Activated naive CD4-positive, alpha-beta T cell treated with anti-CD3 and anti-CD28 coated beads for 36 hours (primary cell): ENCODE measurements around the gene SPON1. TPM values are rescaled to one million over a fixed set of nuclear protein-coding genes. Genes with fewer than 3 reads are reported as not detected.
A peak's percentile ranks its signal among the peaks of the same experiment; 100 is the strongest.

Source experiments
- CTCF ChIA-PET: fragments of 350-600 bp; sonication (Branson Sonifier 250); formaldehyde crosslinking; loops from one replicate; lab custom pipeline; 2021; ENCODE audit warnings: antibody characterized with exemption; lab: Charles Lee
- DNase-seq: peaks from one replicate; pipeline ENCODE4 v3.0.0-alpha.2; 2020
- H3K27ac Mint-ChIP-seq: one replicate; pipeline ENCODE4 v1.8.0; 2021; ENCODE audit warnings: mild to moderate bottlenecking, mixed read lengths
- H3K27me3 Mint-ChIP-seq: one replicate; pipeline ENCODE4 v1.8.0; 2021; ENCODE audit warnings: low read depth, mixed read lengths
- H3K36me3 Mint-ChIP-seq: one replicate; pipeline ENCODE4 v1.8.0; 2021; ENCODE audit warnings: low read depth, mixed read lengths
- H3K4me1 Mint-ChIP-seq: one replicate; pipeline ENCODE4 v1.8.0; 2021; ENCODE audit warnings: low read depth, mixed read lengths
- H3K4me3 Mint-ChIP-seq: one replicate; pipeline ENCODE4 v1.8.0; 2021; ENCODE audit warnings: mild to moderate bottlenecking, moderate library complexity, mixed read lengths
- H3K9me3 Mint-ChIP-seq: one replicate; pipeline ENCODE4 v1.8.0; 2021; ENCODE audit warnings: mixed read lengths
- intact Hi-C: fragments of 100-400 bp; cut with micrococcal nuclease; formaldehyde crosslinking; loops from one replicate; pipeline ENCODE4 v1.15.1; 2023
- total RNA-seq, 2 experiments: library from RNA; stranded (reverse); gene quantifications; one replicate each; pipeline ENCODE4 v1.2.3, GENCODE V29; 2021

The SPON1 gene
- total RNA-seq, 2 experiments from 2014 or later: 0.24 to 0.25 TPM

DNA sequence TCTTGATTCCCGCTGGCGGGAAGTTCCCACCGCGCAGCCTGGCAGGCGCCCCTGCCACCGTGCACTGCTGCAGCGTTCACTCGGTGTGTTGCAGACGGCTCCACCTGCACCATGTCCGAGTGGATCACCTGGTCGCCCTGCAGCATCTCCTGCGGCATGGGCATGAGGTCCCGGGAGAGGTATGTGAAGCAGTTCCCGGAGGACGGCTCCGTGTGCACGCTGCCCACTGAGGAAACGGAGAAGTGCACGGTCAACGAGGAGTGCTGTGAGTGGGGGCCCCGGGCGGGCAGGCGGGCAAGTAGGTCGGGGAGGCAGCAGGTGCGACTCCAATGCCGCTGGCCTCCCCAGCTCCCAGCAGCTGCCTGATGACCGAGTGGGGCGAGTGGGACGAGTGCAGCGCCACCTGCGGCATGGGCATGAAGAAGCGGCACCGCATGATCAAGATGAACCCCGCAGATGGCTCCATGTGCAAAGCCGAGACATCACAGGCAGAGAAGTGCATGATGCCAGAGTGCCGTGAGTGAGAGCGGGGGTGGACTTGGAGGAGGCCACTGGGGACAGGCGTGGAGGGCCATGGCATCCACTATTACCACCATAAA is 296.8 kb downstream of the SPON1 start:
- CTCF ChIA-PET: interaction anchor here (1.0 kb wide), 1 partner anchor 9 kb away, joined by 4 read pairs; no protein-coding TSS in a partner anchor
- no peak overlapping the region for H3K4me3 Mint-ChIP-seq
- no peaks in the 10 kb centered on the region for H3K27me3 Mint-ChIP-seq
- no peak for DNase-seq
- H3K36me3 Mint-ChIP-seq: peaks cover 2% of the 10 kb centered on the region
- intact Hi-C loops: loop anchor here (5.0 kb wide), 1 partner anchor 158 kb away; no protein-coding TSS in a partner anchor
- no peak overlapping the region for H3K27ac Mint-ChIP-seq
- H3K4me1 Mint-ChIP-seq: no peaks in the 10 kb centered on the region
- peaks cover 3% of the 10 kb centered on the region for H3K9me3 Mint-ChIP-seq

DNA sequence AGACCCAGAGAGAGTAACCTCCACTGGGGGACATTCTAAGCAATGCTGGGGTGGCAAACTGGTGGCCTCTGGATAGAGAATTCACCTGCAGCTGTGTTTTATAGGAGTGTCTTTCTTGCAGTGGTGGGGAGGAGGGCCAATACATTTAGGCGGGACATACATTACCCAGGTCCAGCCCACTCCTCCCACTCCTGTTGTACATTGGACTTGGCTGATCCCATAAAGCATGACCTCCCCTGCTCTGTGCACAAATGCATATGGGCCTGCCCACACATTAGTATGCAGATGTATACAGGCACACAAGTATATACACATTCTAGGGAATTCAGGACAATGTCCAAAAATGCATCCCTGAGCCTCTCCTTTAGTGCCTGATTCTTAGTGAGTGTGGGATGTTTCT is 297.4 kb downstream of the SPON1 start:
- CTCF ChIA-PET: no interaction called here
- peaks cover 5% of the 10 kb centered on the region for H3K36me3 Mint-ChIP-seq
- intact Hi-C loops: loop anchor here (5.0 kb wide), 1 partner anchor 157 kb away; no protein-coding TSS in a partner anchor
- no peak for DNase-seq
- H3K27me3 Mint-ChIP-seq: no peaks in the 10 kb centered on the region
- H3K4me3 Mint-ChIP-seq: no peak overlapping the region
- H3K4me1 Mint-ChIP-seq: no peaks in the 10 kb centered on the region
- no peak overlapping the region for H3K27ac Mint-ChIP-seq
- H3K9me3 Mint-ChIP-seq: peaks cover 3% of the 10 kb centered on the region

DNA sequence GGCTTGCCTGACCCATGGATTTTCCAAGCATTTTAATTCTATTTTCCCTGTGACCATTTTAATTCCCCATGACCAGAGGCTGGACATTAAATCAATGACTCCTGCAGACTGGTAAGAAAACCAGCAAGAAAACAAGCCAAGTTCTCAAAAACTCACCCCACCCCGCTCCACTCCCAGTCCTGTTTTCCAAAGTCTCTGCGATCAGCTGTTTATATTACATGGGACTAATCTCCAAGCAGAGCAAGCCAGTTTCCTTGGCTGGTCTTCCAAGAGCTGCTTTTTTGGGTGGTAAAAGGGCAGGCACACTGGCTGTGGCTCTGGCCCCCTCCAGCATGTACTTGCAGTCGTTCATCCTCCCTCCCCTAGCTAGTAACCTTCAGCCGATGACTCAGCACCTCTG is 298.5 kb downstream of the SPON1 start:
- Mint-ChIP-seq H3K9me3 (peaks cover 6% of the 10 kb centered on the region), H3K27ac (no peak overlapping the region), H3K27me3 (no peaks in the 10 kb centered on the region), H3K4me3 (no peak overlapping the region), H3K36me3 (peaks cover 15% of the 10 kb centered on the region), H3K4me1 (no peaks in the 10 kb centered on the region)
- no peak for DNase-seq
- intact Hi-C loops: no loop called here
- CTCF ChIA-PET: interaction anchor here (0.8 kb wide), 1 partner anchor 9 kb away, joined by 4 read pairs; no protein-coding TSS in a partner anchor

DNA sequence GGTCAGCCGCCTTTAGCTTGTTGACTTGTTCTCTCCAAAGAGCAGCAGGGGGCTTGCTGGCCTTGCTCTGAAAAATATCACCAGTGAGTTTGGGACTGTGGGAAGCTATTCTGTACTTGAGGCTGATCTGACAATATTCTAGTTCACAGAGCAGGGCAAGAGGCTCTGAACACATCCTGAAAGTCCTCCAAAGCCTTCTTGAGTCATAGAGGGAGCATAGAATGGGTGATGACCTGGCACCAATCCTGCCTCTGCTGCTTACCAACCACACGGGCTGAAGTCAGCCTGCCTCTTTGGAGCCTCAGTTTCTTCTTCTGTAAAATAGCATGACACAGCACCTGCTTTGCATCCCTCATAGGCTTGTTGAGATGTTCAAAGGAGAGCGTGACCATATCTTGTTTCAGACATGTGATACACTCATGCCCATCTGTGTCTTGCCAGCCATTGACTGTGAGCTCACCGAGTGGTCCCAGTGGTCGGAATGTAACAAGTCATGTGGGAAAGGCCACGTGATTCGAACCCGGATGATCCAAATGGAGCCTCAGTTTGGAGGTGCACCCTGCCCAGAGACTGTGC is 299.8 kb downstream of the SPON1 start:
- DNase-seq: no peak
- Mint-ChIP-seq H3K27ac (no peak overlapping the region), H3K9me3 (peaks cover 6% of the 10 kb centered on the region), H3K27me3 (no peaks in the 10 kb centered on the region), H3K4me1 (no peaks in the 10 kb centered on the region), H3K4me3 (no peak overlapping the region), H3K36me3 (peaks cover 17% of the 10 kb centered on the region)
- intact Hi-C loops: no loop called here
- CTCF ChIA-PET: interaction anchor here (1.0 kb wide), 1 partner anchor 14 kb away, joined by 3 read pairs; no protein-coding TSS in a partner anchor

DNA sequence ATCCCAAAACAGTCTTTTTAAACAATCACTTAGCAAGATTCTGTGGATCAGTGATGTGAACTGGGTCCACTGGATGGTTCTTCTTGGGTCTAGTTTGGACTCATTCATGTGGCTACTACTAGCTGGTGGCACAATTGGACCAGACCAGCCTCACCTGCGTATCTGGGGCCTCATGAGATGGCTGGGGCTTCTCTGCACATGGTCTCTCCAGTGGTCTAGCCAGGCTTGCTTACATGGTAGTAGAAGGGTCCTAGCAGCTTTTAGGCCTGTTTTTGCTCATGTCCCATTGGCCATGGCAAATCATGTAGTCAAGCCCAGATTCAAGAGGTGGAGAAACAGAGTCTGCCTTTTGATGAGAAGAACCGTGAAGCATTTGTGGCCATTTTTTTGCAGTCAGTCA is 302.4 kb downstream of the SPON1 start:
- CTCF ChIA-PET: no interaction called here
- Mint-ChIP-seq H3K27ac (no peak overlapping the region), H3K4me3 (no peak overlapping the region), H3K27me3 (no peaks in the 10 kb centered on the region), H3K4me1 (peaks cover 5% of the 10 kb centered on the region), H3K9me3 (peaks cover 6% of the 10 kb centered on the region), H3K36me3 (peaks cover 23% of the 10 kb centered on the region)
- DNase-seq: no peak
- intact Hi-C loops: no loop called here

DNA sequence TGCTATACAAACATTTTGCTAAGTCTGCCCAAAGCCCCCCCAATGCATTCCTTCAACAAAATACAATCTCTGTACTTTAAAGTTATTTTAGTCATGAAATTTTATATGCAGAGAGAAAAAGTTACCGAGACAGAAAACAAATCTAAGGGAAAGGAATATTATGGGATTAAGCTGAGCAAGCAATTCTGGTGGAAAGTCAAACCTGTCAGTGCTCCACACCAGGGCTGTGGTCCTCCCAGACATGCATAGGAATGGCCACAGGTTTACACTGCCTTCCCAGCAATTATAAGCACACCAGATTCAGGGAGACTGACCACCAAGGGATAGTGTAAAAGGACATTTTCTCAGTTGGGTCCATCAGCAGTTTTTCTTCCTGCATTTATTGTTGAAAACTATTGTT is 304.1 kb downstream of the SPON1 start:
- H3K9me3 Mint-ChIP-seq: peaks cover 6% of the 10 kb centered on the region
- no peak overlapping the region for H3K27ac Mint-ChIP-seq
- CTCF ChIA-PET: no interaction called here

DNA sequence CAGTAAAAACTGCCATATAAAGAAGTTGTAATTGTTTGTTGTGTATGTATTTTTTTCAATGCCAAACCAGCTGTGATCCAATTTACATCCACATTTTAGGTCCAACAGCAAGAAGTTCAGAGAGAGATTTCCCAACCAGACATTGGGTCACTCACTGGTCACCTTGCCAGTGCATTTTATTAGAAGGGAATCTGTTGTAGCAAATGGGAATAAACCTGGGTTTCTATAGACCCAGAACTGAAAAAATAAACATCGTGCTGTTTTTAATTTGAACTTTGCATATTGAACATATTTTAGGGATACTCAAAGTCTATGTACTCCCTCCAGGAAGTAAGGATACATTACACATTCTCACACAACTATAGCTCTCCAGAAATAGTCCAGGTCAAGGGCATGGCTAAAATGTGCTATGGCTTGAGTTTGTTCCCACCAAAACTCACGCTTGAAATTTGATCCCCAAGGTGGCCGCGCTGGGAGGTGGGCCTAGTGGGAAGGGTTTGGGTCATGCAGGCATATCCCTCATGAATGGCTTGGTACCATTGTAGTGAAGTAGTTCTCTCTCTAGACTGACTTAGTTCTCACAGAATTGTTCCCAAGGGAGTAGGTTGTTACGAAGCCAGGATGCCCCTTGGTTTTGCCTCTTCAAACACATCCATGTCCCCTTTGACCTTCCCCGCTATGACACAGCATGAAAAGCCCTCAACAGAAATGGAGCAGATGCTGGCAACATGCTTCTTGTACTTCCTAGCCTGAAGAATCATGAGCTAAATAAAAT is 305.5 kb downstream of the SPON1 start:
- intact Hi-C loops: no loop called here
- Mint-ChIP-seq H3K4me3 (no peak overlapping the region), H3K36me3 (peaks cover 27% of the 10 kb centered on the region), H3K9me3 (peaks cover 6% of the 10 kb centered on the region), H3K27ac (no peak overlapping the region), H3K4me1 (peaks cover 28% of the 10 kb centered on the region), H3K27me3 (no peaks in the 10 kb centered on the region)
- CTCF ChIA-PET: no interaction called here
- DNase-seq: no peak

More for the DNA sequence above, 304.1 kb downstream of the SPON1 start:
- intact Hi-C loops: no loop called here
- Mint-ChIP-seq H3K4me1 (peaks cover 20% of the 10 kb centered on the region), H3K36me3 (peaks cover 23% of the 10 kb centered on the region), H3K4me3 (no peak overlapping the region), H3K27me3 (no peaks in the 10 kb centered on the region)
- no peak for DNase-seq

DNA sequence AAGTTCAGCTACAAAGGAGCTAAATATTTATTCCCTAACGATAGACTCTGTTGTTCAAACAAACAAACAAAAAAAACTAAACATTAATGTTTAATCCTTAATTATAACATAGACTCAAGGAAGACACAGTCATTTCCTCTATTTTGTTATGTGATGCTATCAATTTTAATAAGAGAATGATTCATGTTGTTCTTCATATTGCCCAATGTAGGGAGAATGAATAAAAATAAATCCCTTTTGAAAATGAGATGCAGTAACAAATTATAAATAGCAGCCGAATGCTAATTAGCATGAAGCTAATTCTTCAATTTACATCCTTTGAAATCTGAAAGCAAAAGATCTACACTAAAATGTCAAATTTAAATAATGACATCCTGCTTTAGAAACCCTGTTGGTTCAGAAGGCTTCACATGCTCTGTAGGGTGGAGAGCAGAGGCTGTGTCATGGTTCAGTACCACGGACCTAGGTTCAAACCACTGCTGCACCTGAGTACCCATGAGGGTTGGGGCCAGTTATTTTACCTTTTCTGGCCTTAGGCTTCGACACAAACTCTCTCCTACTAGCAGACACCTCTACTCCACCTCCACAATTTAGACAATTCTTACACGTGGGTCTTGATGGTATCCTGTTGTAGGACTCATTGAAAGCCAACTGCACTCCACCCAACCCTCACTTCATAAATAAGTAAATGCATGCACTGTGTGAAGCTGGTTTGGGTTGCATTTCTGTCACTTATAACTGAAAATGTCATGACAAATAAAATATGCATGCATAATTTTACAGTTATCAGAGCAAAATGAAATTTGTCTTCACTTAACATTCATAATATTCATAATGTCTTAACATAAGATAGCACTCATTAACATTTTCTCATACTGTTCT is 307.4 kb downstream of the SPON1 start:
- Mint-ChIP-seq H3K36me3 (peaks cover 25% of the 10 kb centered on the region), H3K27ac (no peak overlapping the region), H3K27me3 (no peaks in the 10 kb centered on the region), H3K4me1 (peaks cover 28% of the 10 kb centered on the region), H3K9me3 (peaks cover 3% of the 10 kb centered on the region), H3K4me3 (no peak overlapping the region)
- CTCF ChIA-PET: no interaction called here
- no peak for DNase-seq
- intact Hi-C loops: no loop called here

DNA sequence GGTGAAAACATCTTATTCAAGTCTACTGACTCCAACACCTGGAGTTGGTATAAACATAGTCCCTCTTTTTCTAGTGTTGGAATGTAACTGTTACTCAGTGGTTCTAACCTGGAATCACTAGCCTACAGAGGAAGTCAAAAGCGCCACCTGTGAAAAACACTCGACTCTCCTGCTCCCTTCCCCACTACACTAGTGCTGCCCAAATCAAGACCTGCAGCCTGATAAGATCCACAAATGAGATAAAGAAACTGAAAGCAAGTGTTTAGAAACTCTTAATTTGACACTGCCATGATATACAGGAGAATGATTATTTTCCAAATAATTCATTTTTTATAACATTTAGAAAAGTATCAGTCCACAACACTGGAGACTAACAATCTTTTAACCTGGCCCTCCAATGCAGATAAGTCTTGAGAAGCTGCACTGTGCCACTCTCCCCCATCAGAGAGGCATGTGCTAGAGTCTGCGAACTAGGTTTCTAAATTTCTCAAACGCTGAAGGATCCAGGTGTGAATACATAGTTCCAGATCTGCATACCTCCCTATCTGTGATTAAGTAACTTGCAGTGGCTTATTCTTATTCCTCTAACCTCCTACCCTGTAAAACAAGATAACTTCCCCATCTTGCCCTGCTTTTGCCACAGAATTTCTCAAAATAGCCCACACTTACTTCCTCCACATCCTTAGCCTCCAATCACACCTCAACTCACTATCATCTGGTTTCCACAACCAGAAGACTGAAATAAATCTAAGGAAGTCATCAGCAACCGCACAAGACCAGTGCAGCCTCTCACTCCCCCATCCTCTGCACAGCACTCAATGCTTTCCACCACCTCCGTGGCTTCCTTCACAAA is 308.4 kb downstream of the SPON1 start:
- CTCF ChIA-PET: no interaction called here
- Mint-ChIP-seq H3K9me3 (no peaks in the 10 kb centered on the region), H3K4me3 (no peak overlapping the region), H3K27ac (peak overlapping the region; percentile 0), H3K36me3 (peaks cover 18% of the 10 kb centered on the region), H3K27me3 (no peaks in the 10 kb centered on the region), H3K4me1 (peaks cover 28% of the 10 kb centered on the region)
- intact Hi-C loops: no loop called here
- DNase-seq: peak; percentile 35

DNA sequence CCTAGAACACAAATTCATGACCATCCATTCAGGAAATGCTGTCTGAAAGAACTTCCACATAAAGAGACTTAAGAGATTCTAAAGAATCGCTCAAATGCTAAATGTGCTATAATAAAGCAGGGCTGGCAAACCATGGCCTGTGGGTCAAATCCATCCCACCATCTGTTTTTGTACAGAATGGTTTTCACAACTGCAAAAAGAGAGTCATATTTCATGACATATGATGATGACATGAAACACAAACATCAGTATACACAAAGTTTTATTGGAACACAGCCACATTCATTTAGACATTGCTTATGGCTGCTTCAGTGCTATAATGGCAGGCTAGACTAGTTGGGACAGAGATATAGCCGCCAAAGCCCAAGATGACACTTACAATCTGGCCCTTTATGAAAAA is 311.4 kb downstream of the SPON1 start:
- intact Hi-C loops: no loop called here
- H3K27ac Mint-ChIP-seq: no peak overlapping the region
- peaks cover 30% of the 10 kb centered on the region for H3K4me1 Mint-ChIP-seq
- H3K9me3 Mint-ChIP-seq: no peaks in the 10 kb centered on the region
- H3K4me3 Mint-ChIP-seq: no peak overlapping the region
- H3K36me3 Mint-ChIP-seq: peaks cover 13% of the 10 kb centered on the region
- H3K27me3 Mint-ChIP-seq: no peaks in the 10 kb centered on the region
- CTCF ChIA-PET: no interaction called here
- DNase-seq: no peak

DNA sequence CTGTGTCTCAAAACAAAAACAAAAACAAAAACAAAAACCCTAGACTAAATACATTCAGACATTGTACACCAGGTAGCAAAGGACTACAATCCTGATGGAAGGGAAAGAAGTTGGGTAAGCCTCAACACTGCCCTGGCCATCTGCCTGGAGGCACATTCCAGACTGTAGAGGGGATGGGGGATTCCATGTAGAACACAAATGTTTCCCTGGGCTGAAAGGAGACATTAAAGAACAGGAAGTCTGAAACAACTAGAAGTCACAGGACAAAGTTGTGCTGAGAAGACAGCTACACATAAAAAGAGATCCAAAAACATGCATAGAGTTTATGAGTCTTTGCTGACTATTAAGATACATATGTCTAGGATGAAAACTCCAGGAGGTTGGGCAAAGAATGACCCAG is 312.6 kb downstream of the SPON1 start:
- CTCF ChIA-PET: interaction anchor here (0.6 to 1.0 kb wide), 2 partner anchors 113 to 179 kb away, joined by 4 read pairs; no protein-coding TSS in a partner anchor
- Mint-ChIP-seq H3K27ac (no peak overlapping the region), H3K27me3 (no peaks in the 10 kb centered on the region), H3K4me1 (peaks cover 24% of the 10 kb centered on the region), H3K9me3 (no peaks in the 10 kb centered on the region), H3K36me3 (peaks cover 16% of the 10 kb centered on the region), H3K4me3 (no peak overlapping the region)
- DNase-seq: no peak
- intact Hi-C loops: no loop called here
